CD4-positive, alpha-beta T cell (primary cell): ENCODE results near the gene PKHD1. TPM values are rescaled to one million over a fixed set of nuclear protein-coding genes. Genes with fewer than 3 reads are reported as not detected.

ENCODE experiments used
- ATAC-seq: fragments of 200-7000 bp; cut with Tn5 transposase; one replicate; pipeline ENCODE4 v1.10.0; 2022; ENCODE audit warnings: mild to moderate bottlenecking; ENCODE audit not compliant: poor library complexity
- CTCF ChIA-PET: fragments of 350-600 bp; sonication (Branson Sonifier 250); formaldehyde crosslinking; loops from one replicate; lab custom pipeline; 2021; ENCODE audit warnings: antibody characterized with exemption, inconsistent platforms; lab: Charles Lee
- POLR2A ChIA-PET: fragments of 350-600 bp; sonication (Branson Sonifier 250); formaldehyde crosslinking; loops from one replicate; lab custom pipeline; 2021; ENCODE audit warnings: antibody characterized with exemption, inconsistent platforms; lab: Charles Lee
- DNase-seq, 14 experiments: peaks; one replicate each; pipeline ENCODE4 v3.0.0-alpha.2; 2013 to 2020; ENCODE audit warnings: mixed read lengths in 2 of 14
- H3K27ac ChIP-seq, 2 donors: one replicate each; pipeline versions ENCODE4 v1.5.1 to v1.7.0; 2013; ENCODE audit warnings: low read length in 2 of 2, low read depth in 1 of 2, mild to moderate bottlenecking in 1 of 2
- H3K27me3 ChIP-seq, 2 experiments: 1 replicate in 1 of 2; 2 replicates in 1 of 2; pipeline versions ENCODE4 v1.6.1 to v1.7.0; 2013; ENCODE audit warnings: low read length in 2 of 2, control low read depth in 1 of 2, mild to moderate bottlenecking in 1 of 2, moderate library complexity in 1 of 2; ENCODE audit not compliant: insufficient read depth in 2 of 2, control insufficient read depth in 1 of 2
- H3K36me3 ChIP-seq: one replicate; pipeline ENCODE4 v1.6.1; 2013; ENCODE audit warnings: low read length, control low read depth; ENCODE audit not compliant: insufficient read depth
- H3K4me1 ChIP-seq: one replicate; pipeline ENCODE4 v1.6.1; 2013; ENCODE audit warnings: low read length, control low read depth; ENCODE audit not compliant: insufficient read depth
- H3K4me3 ChIP-seq: one replicate; pipeline ENCODE4 v1.5.1; 2013; ENCODE audit warnings: mild to moderate bottlenecking, low read length, moderate library complexity
- H3K9me3 ChIP-seq, 2 experiments: 1 replicate in 1 of 2; 2 replicates in 1 of 2; pipeline versions ENCODE4 v1.6.1 to v1.7.0; 2013; ENCODE audit warnings: low read length in 2 of 2, mild to moderate bottlenecking in 2 of 2, control low read depth in 1 of 2, moderate library complexity in 1 of 2; ENCODE audit not compliant: control insufficient read depth in 1 of 2, insufficient read depth in 1 of 2
- H3K27ac Mint-ChIP-seq: one replicate; pipeline ENCODE4 v1.8.0; 2020; ENCODE audit warnings: mixed read lengths
- H3K27me3 Mint-ChIP-seq: one replicate; pipeline ENCODE4 v1.8.0; 2021; ENCODE audit warnings: mixed read lengths
- H3K36me3 Mint-ChIP-seq: one replicate; pipeline ENCODE4 v1.8.0; 2021; ENCODE audit warnings: low read depth, mixed read lengths
- H3K4me1 Mint-ChIP-seq: one replicate; pipeline ENCODE4 v1.8.0; 2021; ENCODE audit warnings: low read depth, mixed read lengths
- H3K4me3 Mint-ChIP-seq: one replicate; pipeline ENCODE4 v1.8.0; 2020; ENCODE audit warnings: mild to moderate bottlenecking, mixed read lengths
- H3K9me3 Mint-ChIP-seq: one replicate; pipeline ENCODE4 v1.8.0; 2020; ENCODE audit warnings: mixed read lengths
- CTCF ChIP-seq: fragments of 200-600 bp; IDR thresholded peaks from one replicate; pipeline ENCODE4 v1.8.0; 2022; ENCODE audit warnings: antibody characterized with exemption, mild to moderate bottlenecking
- intact Hi-C, 2 experiments: fragments of 100-400 bp; cut with DNase I in 1 of 2; cut with micrococcal nuclease in 1 of 2; formaldehyde crosslinking; loops; one replicate each; pipeline versions ENCODE4 v1.15.1 to v1.9.0; 2023 to 2025; cut with DNase I, micrococcal nuclease
- total RNA-seq, 174 experiments: library from RNA in 2 of 174; stranded (reverse) in 2 of 174; gene quantifications; one replicate each; pipeline ENCODE4 v1.2.3 and lab custom pipeline; 2021 to 2026

The PKHD1 gene
- total RNA-seq, 2 experiments from 2014 or later = 0.03 TPM; not detected in 1

- CTCF ChIA-PET = interaction anchor here (0.8 kb wide), 1 partner anchor 12 kb away, joined by 3 read pairs; no protein-coding TSS in a partner anchor
- Histone ChIP-seq H3K4me3 (no peak overlapping the region), H3K4me1 (no peaks in the 10 kb centered on the region), H3K27ac (no peak overlapping the region), H3K36me3 (no peaks in the 10 kb centered on the region), H3K27me3 (no peaks in the 10 kb centered on the region), H3K9me3 (peaks cover 0 to 4% of the 10 kb centered on the region in 2 experiments)
- no peak for DNase-seq
- Mint-ChIP-seq H3K27me3 (no peaks in the 10 kb centered on the region), H3K27ac (no peak overlapping the region), H3K4me1 (no peaks in the 10 kb centered on the region), H3K9me3 (peaks cover 4% of the 10 kb centered on the region), H3K36me3 (no peaks in the 10 kb centered on the region), H3K4me3 (no peak overlapping the region)
- intact Hi-C loops = loop anchor here in 1 of 2 experiments (5.0 kb wide), 1 partner anchor 53 kb away; no protein-coding TSS in a partner anchor
- no peak for TF ChIP-seq CTCF
- no peak for ATAC-seq
- POLR2A ChIA-PET = no interaction called here
Observed at GRCh38 chr6:51644426-51644825, 443.0 kb downstream of the PKHD1 start.

- H3K36me3 ChIP-seq = no peaks in the 10 kb centered on the region
- ATAC-seq = no peak
- DNase-seq = no peak
- H3K27ac Mint-ChIP-seq = no peak overlapping the region
- H3K27me3 Mint-ChIP-seq = no peaks in the 10 kb centered on the region
- no peak overlapping the region for H3K27ac ChIP-seq
- peaks cover 4% of the 10 kb centered on the region for H3K9me3 Mint-ChIP-seq
- no peaks in the 10 kb centered on the region for H3K36me3 Mint-ChIP-seq
- no peak overlapping the region for H3K4me3 ChIP-seq
- intact Hi-C loops = loop anchor here in 1 of 2 experiments (5.0 kb wide), 1 partner anchor 57 kb away; no protein-coding TSS in a partner anchor
- H3K9me3 ChIP-seq = no peaks in the 10 kb centered on the region
- ChIA-PET POLR2A (no interaction called here), CTCF (no interaction called here)
- H3K4me1 Mint-ChIP-seq = no peaks in the 10 kb centered on the region
- TF ChIP-seq CTCF = no peak
- no peaks in the 10 kb centered on the region for H3K4me1 ChIP-seq
- no peak overlapping the region for H3K4me3 Mint-ChIP-seq
- H3K27me3 ChIP-seq = no peaks in the 10 kb centered on the region
Observed at GRCh38 chr6:51640021-51640420, 447.4 kb downstream of the PKHD1 start.

- Mint-ChIP-seq H3K4me3 (no peak overlapping the region), H3K27me3 (no peaks in the 10 kb centered on the region), H3K36me3 (no peaks in the 10 kb centered on the region), H3K27ac (no peak overlapping the region), H3K4me1 (no peaks in the 10 kb centered on the region), H3K9me3 (peaks cover 3% of the 10 kb centered on the region)
- no peak for DNase-seq
- TF ChIP-seq CTCF = no peak
- Histone ChIP-seq H3K4me3 (no peak overlapping the region), H3K9me3 (no peaks in the 10 kb centered on the region), H3K4me1 (no peaks in the 10 kb centered on the region), H3K27ac (no peak overlapping the region), H3K36me3 (no peaks in the 10 kb centered on the region), H3K27me3 (no peaks in the 10 kb centered on the region)
- ChIA-PET CTCF (no interaction called here), POLR2A (no interaction called here)
- no peak for ATAC-seq
- intact Hi-C loops = no loop called here
Observed at GRCh38 chr6:51633424-51633823, 454.0 kb downstream of the PKHD1 start.
